ENCODE results near the gene ARHGEF6.

ARHGEF6 gene

GRCh38 chrX:136745215-136746173 is 35.2 kb downstream of the ARHGEF6 start:
- Histone ChIP-seq H3K36me3 (ENCODE audit: low read depth) (no peaks in the 10 kb centered on the region), H3K9me3 (ENCODE audit: severe bottlenecking) (no peaks in the 10 kb centered on the region), H3K4me3 (ENCODE audit: severe bottlenecking) (no peak overlapping the region), H3K4me1 (ENCODE audit: insufficient read depth, poor library complexity, severe bottlenecking) (no peaks in the 10 kb centered on the region), H3K27me3 (ENCODE audit: insufficient read depth, poor library complexity, severe bottlenecking) (no peaks in the 10 kb centered on the region), H3K27ac (ENCODE audit: poor library complexity, severe bottlenecking) (no peak overlapping the region)
- no peak for ATAC-seq (ENCODE audit: low read depth)
- no peak for TF ChIP-seq CTCF (IDR thresholded peaks at IDR 0.05; ENCODE audit: poor library complexity, severe bottlenecking)
- DNase-seq (ENCODE audit: low spot score), result no peak

GRCh38 chrX:136742721-136743379 is 37.9 kb downstream of the ARHGEF6 start:
- Histone ChIP-seq H3K4me1 (ENCODE audit: insufficient read depth, poor library complexity, severe bottlenecking) (no peaks in the 10 kb centered on the region), H3K27me3 (ENCODE audit: insufficient read depth, poor library complexity, severe bottlenecking) (no peaks in the 10 kb centered on the region), H3K4me3 (ENCODE audit: severe bottlenecking) (no peak overlapping the region), H3K27ac (ENCODE audit: poor library complexity, severe bottlenecking) (no peak overlapping the region), H3K36me3 (ENCODE audit: low read depth) (no peaks in the 10 kb centered on the region), H3K9me3 (ENCODE audit: severe bottlenecking) (no peaks in the 10 kb centered on the region)
- no peak for ATAC-seq (ENCODE audit: low read depth)
- no peak for DNase-seq (ENCODE audit: low spot score)
- TF ChIP-seq CTCF (IDR thresholded peaks at IDR 0.05; ENCODE audit: poor library complexity, severe bottlenecking), result no peak

DNA sequence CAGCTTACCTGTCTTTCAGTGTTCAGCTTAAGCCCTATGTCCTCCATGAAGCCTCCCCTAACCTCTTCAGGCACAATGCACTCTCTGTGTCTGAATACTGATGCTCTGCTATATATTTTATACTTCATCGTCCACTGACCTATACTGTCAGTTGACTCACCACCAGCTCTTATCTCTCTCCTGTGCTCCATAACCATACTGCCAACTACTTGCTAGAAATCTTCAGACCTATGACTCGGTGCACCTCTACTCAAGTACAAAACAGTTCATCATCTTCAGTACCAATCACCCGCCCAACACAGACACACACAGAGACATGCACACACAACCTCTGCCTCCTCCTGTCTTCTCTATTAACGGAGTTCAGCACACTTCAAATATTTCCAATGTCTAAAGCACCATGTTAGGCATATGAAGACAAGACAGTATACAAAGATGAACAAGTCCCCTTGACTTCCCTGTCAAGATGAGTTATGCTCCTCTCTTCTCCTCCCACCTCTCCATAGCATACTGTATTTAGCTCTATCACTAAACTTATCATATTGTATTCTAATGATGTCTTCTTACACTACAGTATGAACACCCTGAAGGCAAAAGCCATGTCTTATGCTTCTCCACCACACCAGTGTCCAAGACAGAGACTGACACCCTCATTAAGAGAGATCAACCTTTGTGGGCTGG is 42.5 kb downstream of the ARHGEF6 start:
- H3K4me3 ChIP-seq (ENCODE audit: severe bottlenecking), result no peak overlapping the region
- ATAC-seq (ENCODE audit: low read depth) (no peak), DNase-seq (ENCODE audit: low spot score) (no peak)

GRCh38 chrX:136736690-136737089 is 44.0 kb downstream of the ARHGEF6 start:
- Histone ChIP-seq H3K9me3 (ENCODE audit: severe bottlenecking) (no peaks in the 10 kb centered on the region), H3K27ac (ENCODE audit: poor library complexity, severe bottlenecking) (no peak overlapping the region), H3K27me3 (ENCODE audit: insufficient read depth, poor library complexity, severe bottlenecking) (no peaks in the 10 kb centered on the region), H3K36me3 (ENCODE audit: low read depth) (no peaks in the 10 kb centered on the region), H3K4me3 (ENCODE audit: severe bottlenecking) (no peak overlapping the region), H3K4me1 (ENCODE audit: insufficient read depth, poor library complexity, severe bottlenecking) (no peaks in the 10 kb centered on the region)
- no peak for ATAC-seq (ENCODE audit: low read depth)
- DNase-seq (ENCODE audit: low spot score), result no peak
- no peak for TF ChIP-seq CTCF (IDR thresholded peaks at IDR 0.05; ENCODE audit: poor library complexity, severe bottlenecking)

More for the DNA sequence above, 42.5 kb downstream of the ARHGEF6 start:
- Histone ChIP-seq H3K9me3 (ENCODE audit: severe bottlenecking) (no peaks in the 10 kb centered on the region), H3K36me3 (ENCODE audit: low read depth) (no peaks in the 10 kb centered on the region), H3K4me1 (ENCODE audit: insufficient read depth, poor library complexity, severe bottlenecking) (no peaks in the 10 kb centered on the region), H3K27ac (ENCODE audit: poor library complexity, severe bottlenecking) (no peak overlapping the region), H3K27me3 (ENCODE audit: insufficient read depth, poor library complexity, severe bottlenecking) (no peaks in the 10 kb centered on the region)
- no peak for TF ChIP-seq CTCF (IDR thresholded peaks at IDR 0.05; ENCODE audit: poor library complexity, severe bottlenecking)
